Breast epithelium (tissue), 3 donors: Measurements from ENCODE around the gene SOX13.

Experiments
- CTCF ChIP-seq, 3 donors: fragments of 450-650 bp; IDR thresholded peaks; one replicate each; pipeline ENCODE4 v1.5.1; 2016 to 2017; ENCODE audit warnings: antibody characterized with exemption in 3 of 3, mild to moderate bottlenecking in 3 of 3, moderate library complexity in 3 of 3
- POLR2A ChIP-seq: fragments of 450-650 bp; IDR thresholded peaks from one replicate; pipeline ENCODE4 v1.6.1; 2016; ENCODE audit warnings: antibody characterized with exemption, mild to moderate bottlenecking, moderate library complexity
- POLR2AphosphoS5 ChIP-seq, 3 donors: sonication (generic); formaldehyde crosslinking; IDR thresholded peaks; one replicate each; pipeline ENCODE4 v1.6.1; 2017; ENCODE audit warnings: antibody characterized with exemption in 3 of 3

GRCh38 chr1:204096931-204097330, 24.0 kb downstream of the SOX13 start:
- TF ChIP-seq CTCF (IDR thresholded peaks at IDR 0.05) (no peak), POLR2AphosphoS5 (IDR thresholded peaks at IDR 0.05) (no peak), POLR2A (no peak)
